IPS-NIHi11 (cell line): ENCODE measurements around the gene CYSRT1.

ENCODE experiments used
- DNase-seq: peaks from one replicate; pipeline ENCODE4 v3.0.0; 2012; ENCODE audit warnings: mixed read lengths, low spot score

Gene CYSRT1

DNA sequence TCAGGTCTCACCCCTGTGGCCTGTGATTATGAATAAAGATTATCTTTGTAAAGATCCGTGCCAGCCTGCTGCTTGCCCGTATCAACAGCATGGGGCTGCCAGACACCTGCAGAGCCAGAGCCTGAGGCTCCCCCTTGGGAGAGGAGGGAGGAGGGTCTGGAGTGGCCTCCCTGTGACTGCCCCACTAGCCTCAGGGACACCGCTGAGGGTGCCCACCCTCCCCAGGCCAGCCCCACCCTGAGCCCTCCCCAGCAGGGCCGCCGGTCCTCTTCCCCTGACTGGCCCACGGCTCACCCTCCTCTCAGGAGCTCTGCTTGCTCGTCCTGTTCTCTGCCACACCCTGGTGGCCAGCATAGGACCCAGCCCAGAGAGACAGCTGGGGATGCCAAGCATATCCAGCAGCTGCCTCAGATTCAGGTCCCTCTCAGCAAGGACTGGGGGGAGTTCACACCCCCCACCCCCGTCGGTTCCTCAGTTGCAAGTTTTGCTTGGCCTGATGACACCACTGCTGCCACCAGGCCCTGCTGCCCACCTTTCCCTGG, 34.6 kb upstream of the CYSRT1 start:
- no peak for DNase-seq

GRCh38 chr9:137191245-137191644, 33.7 kb upstream of the CYSRT1 start:
- DNase-seq = no peak

DNA sequence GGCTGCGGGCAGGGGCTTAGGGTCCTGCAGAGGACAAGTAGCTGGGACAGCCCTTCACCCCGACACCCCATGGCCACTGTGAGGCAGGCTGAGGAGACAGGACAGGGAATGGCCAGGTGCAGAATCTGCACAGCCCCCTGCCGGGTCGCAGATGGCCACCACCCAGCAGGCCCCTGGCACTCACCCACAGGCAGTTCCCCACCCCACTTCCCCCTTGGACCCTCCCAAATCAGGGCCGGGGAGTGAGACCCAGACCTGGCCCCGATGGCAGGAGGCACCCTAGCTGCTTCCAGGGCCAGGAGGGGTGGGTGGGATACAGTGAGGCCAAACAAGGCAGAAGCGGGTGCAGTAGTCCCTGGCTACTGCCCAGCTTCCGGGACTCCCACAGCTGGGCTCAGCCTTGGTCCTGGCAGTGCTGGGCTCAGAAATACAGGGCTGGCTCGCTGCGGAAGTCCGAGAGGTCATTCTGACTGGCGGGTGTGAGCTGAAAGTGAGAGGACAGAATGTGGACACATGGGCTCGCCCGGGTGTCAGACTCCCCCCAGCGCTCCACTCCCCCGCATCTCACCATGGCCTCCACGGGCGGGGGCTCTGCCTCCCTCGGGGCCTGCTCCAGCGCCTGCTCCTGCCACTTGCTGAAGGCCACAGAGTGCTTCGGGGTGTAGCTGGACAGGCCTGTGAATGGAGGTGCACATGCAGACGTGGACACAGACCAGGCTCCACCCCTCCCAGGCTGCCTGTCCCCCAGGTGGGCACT, 33.1 kb upstream of the CYSRT1 start:
- DNase-seq = no peak

- no peak for DNase-seq
Observed at GRCh38 chr9:137192448-137192780, 32.6 kb upstream of the CYSRT1 start.

DNA sequence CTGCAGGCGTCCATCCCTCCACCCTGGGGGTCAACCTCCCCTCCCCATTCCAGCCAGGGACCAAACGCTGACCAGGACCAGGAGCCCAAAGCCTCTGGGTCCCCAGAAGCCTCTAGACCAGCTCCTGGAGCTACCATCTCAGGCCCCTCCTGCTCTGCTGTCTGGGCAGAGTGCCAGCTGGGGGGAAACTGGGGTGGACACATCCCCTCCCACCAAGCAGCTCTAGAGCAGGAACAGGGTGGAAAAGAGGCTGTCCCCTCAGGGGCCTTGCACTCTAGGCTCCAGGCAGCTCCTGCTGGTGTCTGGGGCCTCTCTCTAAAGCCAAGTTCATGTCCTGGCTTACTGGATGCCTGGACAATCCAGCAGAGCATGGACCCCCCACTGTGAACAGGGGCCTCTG, 32.1 kb upstream of the CYSRT1 start:
- no peak for DNase-seq

GRCh38 chr9:137193771-137194170, 31.2 kb upstream of the CYSRT1 start:
- DNase-seq = no peak

DNA sequence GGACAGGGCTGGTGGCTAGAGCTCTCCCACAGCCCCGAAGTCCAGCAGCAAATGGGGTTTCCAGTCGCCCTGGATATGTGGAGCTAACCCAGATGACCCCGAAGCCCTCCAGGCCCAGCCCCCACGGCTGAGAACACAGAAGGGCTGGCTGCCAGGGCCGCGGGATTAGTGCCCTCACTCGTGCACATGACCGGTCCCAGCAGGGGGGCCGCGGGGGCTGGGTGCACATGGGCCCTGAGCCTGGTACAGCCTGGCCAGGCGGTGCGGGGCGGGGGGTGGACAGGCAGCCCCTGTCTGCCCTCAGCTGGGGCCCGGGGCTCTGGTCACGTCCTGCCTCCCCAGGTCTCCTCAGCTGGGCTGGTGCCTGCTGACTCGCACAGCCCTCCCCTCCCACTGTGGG, 30.6 kb upstream of the CYSRT1 start:
- no peak for DNase-seq

GRCh38 chr9:137194909-137195308, 30.1 kb upstream of the CYSRT1 start:
- DNase-seq = no peak

- no peak for DNase-seq
Observed at GRCh38 chr9:137195525-137196220, 29.3 kb upstream of the CYSRT1 start.

DNA sequence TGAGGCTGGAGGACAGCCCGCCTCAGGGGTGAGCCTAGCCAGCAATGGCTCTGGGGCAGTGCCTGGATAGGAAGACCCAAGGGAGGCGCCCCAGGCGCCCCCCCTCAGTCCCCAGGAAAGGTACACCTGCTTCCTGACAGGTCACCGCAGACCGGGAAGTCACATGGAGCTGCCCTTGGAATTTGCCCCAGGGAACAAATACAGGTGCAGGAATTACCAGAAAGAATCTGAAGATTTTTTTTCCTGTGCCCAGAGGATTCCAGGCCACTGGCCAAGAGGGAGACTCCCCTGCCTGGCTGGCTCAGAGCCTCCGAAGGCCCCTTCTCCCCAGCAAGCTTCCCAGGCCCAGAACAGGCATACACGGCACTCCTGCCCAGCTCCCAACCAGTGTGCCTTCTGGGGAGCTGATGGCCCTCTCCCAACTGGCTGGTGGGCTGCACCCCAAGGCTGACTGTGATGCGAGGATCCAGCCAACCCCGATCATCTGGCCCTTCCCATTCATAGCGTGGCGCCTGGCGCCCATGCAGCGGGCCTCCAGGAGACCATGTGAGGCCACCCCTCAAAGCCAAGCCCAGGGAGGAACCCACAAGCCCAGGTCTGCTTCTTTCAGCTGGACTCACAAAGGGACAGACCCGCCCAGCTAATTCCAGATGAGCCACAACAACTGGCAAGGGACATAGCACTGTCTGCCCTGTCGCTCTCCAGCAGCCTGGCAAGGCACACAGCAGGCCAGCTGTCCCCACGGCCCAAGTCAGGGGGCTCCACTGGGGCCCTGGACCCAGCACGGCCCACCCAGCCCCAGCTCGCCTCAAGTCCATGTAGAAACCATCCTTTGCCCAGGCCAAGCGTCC, 26.7 kb upstream of the CYSRT1 start:
- DNase-seq = no peak

- no peak for DNase-seq
Observed at GRCh38 chr9:137198902-137199283, 26.1 kb upstream of the CYSRT1 start.

GRCh38 chr9:137199411-137200121, 25.4 kb upstream of the CYSRT1 start:
- DNase-seq = no peak

DNA sequence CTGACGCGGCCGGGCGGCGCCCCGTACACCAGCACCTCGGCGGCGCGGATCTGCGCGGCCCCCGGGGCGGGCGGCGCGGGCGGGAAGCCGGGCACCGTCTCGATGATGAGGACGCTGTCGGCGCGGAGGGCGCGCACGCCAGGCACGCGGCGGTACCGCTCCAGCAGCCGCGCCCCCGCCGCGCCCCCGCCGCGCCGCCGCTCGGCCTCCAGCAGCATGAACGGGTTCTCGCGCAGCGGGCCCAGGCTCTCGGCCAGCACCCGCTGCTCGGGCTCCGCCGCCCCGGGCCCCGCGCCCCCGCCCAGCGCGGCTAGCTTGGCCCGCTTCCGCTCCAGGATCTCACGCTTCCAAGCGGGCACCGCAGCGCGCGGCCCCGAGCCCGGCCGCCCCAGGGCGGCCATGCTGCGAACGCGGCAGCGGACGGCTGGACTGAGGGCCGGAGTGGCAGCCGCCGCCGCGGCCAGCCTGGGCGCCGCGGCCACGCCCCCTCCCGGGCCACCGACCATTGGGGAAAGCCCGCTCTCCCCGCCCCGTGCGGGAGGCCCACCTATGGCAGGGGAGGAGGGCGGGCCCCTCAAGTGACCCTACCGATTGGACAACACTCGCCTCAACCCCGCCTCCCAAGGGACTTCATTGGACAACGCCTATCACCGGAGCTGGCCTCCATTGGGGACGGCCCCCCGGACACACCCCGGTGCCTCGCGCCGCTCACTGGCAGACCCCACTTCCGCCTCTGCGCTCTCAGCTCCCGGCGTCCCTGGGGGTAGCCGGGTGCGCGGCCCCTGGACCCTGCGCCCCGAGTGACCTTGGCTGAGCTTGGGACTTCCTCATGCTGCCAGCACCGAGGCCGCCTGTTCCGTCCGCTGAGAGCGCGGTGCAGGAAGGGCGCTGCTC, 24.4 kb upstream of the CYSRT1 start, which contains the start of gene TPRN:
Gene TPRN, minus strand, starts transcription at position 431 of the 894 bp plus-strand sequence. Its CDS starts 30 bp downstream, at position 401.
- DNase-seq = peak; percentile 100

- no peak for DNase-seq
Observed at GRCh38 chr9:137201205-137201868, 23.6 kb upstream of the CYSRT1 start.

DNA sequence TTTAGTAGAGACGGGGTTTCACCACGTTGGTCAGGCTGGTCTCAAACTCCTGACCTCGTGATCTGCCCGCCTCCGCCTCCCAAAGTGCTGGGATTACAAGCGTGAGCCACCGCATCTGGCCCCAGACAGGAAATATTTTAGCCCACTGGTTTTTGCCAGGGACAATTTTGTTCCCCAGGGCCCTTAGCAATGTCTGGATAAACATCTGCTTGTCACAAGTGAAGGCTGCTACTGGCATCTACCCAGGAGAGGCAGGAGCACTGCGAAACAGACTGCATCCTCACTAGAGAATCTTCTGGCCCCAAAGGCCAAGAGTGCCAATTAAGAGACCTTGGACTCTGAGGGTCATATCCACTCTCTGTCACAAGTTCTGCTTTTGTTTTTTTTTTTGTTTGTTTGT, 22.0 kb upstream of the CYSRT1 start:
- DNase-seq = no peak

DNA sequence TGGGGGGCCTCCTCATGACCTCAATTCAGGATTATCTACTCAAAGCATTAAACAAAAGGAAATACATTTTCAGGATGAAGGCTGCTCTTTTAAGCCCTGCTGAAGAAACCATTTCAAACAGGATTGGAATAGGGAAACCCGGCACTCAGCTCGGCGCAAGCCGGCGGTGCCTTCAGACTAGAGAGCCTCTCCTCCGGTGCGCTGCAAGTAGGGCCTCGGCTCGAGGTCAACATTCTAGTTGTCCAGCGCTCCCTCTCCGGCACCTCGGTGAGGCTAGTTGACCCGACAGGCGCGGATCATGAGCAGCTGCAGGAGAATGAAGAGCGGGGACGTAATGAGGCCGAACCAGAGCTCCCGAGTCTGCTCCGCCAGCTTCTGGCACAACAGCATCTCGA, 20.2 kb upstream of the CYSRT1 start:
- DNase-seq = no peak

- DNase-seq = peak; percentile 99
Observed at GRCh38 chr9:137205126-137206069, 19.6 kb upstream of the CYSRT1 start, which contains the start of the genes NDOR1 and TMEM203. Gene NDOR1 (plus strand): TSS chr9:137205700. CDS start chr9:137205778, 78 bp downstream. Gene TMEM203 (minus strand): TSS chr9:137205648. CDS start chr9:137205414, 234 bp downstream.

DNA sequence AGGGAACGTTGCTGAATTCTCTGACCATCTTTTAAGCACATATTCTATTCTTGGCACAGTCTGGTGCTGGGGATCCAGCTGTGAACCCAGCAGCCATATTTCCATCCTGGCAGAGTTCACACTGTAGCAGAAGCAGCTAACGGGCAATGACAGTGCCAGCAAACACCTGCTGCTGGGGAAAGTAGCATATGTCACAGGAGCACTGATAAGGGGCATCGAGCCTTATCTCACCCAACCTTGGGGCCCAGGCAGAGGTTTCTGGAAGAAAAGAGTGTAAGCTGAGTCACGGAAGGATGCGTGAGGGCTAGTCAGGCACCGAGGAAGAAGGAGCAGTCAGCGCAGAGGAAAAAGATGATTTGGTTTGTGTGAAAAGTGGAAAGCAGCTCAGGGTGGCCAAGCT, 18.4 kb upstream of the CYSRT1 start:
- no peak for DNase-seq

- DNase-seq = no peak
Observed at GRCh38 chr9:137211532-137211931, 13.4 kb upstream of the CYSRT1 start.
